Sigmoid colon (tissue), 3 donors: Measurements from ENCODE around the gene LPCAT1.

Experiments used
- CTCF ChIP-seq, 4 experiments: fragments of 450-650 bp in 3 of 4; fragments of 200-600 bp in 1 of 4; IDR thresholded peaks; one replicate each; pipeline ENCODE4 v1.5.1; 2016 to 2019; ENCODE audit warnings: antibody characterized with exemption in 4 of 4, mild to moderate bottlenecking in 3 of 4, moderate library complexity in 2 of 4
- POLR2A ChIP-seq, 2 donors: fragments of 450-650 bp; IDR thresholded peaks; one replicate each; pipeline ENCODE4 v1.6.1; 2016; ENCODE audit warnings: antibody characterized with exemption in 2 of 2, mild to moderate bottlenecking in 2 of 2, moderate library complexity in 2 of 2

DNA sequence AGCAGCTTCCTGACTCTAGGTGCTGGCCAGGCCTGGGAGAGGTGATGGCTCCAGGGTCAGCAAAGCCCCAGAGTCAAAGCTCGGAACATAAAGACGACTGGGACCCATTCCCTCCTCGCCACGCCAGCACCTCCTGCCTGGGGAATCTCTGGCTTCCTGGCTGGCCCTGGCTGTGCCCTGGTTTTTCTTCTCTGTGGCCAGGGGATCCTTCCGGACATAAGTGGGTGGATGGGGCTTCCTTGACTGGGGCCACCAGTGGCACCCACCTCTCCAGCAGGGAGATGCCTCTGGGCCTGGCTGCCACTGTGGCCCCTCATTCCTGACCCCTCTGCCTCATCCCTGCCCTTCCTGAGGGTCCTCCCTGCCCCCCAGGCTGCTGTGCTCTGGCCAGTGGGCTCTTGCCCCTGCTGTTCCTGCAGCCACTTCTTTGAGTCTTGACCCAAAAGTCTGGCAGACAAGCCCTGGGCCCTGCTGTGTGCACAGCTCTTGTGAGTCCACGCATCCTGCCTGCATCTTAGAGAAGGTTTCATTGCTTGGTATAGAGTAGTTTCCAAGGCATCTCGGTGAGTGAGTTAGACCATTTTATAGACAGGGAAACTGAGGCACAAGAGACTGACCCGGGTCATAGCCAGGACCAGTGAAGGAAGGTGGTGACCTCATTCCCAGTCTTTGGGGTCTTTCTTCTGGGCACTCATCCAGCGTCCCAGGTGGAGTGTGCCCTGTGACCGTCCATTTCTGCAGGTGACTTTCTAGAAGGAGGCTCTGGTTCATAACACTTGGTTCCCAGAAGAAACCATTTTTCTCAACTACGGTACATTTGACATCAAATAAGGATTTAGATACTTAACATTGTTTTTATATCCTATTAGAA, 17.3 kb upstream of the LPCAT1 start:
- no peak for TF ChIP-seq CTCF (IDR thresholded peaks at IDR 0.05)
- TF ChIP-seq POLR2A (IDR thresholded peaks at IDR 0.05), result no peak
